Stimulated activated CD8-positive, alpha-beta memory T cell treated with anti-CD3 and anti-CD28 coated beads, Interleukin-4, amount 100 ng/mL, for 1 hour (primary cell): Measurements from ENCODE around the gene IL17D.

Source experiments
- DNase-seq, 2 donors: peaks; one replicate each; pipeline ENCODE4 v3.0.0-alpha.2; 2020; ENCODE audit warnings: low read depth in 2 of 2, low spot score in 1 of 2

The IL17D gene

DNA sequence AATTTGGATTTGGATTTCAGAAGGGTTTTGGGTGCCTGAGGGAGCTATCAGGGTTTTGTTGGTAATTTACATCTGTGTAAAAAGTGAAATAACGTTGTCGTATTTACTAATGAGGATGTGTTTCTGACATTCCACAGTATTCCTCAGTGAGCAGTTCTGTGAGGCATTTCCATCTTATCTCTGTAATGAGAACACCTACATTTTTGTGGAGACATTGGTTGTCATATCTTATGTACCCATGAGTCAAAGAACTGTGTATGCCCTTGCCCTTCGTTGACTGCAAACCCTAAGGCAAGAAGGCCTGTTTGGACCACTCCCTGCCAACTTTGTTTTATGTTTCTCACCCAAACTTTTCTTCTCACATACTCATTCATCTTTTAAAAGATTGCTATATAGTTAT, 14.2 kb upstream of the IL17D start:
- DNase-seq = no peak

- DNase-seq = no peak
Measured at GRCh38 chr13:20691616-20692015, 11.9 kb upstream of the IL17D start.

DNA sequence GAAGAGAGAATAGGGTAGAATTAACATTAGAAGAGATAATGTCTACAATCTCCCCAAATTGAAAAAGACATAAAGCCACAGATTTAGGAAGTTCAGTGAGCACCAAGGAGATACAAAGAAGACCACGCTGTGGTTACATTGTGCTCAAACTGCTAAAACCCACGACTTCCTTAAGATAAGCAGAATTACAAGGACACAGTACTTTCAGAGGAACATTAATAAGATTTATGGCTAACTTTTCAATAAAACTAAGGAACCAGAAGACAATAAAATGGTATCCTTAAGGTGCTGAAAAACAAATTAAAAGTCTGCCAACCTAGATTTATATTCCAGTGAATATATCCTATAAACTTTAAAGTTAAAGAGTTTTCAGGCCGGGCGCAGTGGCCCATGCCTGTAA, 7.4 kb upstream of the IL17D start:
- DNase-seq = no peak

GRCh38 chr13:20699715-20700114, 3.8 kb upstream of the IL17D start:
- DNase-seq = no peak

DNA sequence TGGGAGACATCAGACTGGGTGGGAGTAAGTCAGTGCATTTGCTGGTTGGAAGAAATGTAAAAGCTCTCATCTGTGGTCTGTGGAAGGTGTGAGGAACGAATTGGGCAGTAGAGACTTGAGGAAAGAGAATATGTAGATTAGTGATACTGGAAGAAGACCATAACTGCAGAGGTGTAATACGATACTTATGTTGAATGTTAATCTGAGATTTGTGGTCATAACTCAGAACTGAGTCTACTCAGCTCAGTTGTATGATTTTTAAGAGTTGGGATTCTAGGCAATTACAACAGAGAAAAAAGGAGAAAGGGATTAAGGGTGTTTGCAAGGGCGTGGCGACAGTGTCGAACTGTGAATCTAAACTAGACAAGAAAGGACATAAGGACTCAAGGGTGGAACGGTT, 3.2 kb upstream of the IL17D start:
- no peak for DNase-seq

- DNase-seq = no peak
Measured at GRCh38 chr13:20701461-20701860, 2.0 kb upstream of the IL17D start.

DNA sequence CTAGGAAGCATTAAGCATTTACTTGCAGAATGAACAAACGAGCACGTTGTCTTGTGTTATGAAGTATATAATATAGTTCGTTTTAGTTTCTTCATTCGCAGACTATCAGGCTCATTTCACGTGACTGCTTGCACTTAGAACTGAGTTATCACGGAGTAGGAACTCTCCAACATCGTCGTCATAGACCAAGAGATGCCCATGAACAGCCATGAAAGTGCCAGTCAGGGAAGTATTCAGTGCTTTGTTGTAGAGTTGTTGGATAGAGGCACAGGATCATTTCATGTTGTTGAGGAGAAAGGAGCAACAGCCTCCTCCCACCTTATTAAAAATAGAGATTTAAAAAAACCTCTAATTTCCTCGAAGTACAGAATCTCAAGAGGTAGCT, 977 bp upstream of the IL17D start:
- no peak for DNase-seq

DNA sequence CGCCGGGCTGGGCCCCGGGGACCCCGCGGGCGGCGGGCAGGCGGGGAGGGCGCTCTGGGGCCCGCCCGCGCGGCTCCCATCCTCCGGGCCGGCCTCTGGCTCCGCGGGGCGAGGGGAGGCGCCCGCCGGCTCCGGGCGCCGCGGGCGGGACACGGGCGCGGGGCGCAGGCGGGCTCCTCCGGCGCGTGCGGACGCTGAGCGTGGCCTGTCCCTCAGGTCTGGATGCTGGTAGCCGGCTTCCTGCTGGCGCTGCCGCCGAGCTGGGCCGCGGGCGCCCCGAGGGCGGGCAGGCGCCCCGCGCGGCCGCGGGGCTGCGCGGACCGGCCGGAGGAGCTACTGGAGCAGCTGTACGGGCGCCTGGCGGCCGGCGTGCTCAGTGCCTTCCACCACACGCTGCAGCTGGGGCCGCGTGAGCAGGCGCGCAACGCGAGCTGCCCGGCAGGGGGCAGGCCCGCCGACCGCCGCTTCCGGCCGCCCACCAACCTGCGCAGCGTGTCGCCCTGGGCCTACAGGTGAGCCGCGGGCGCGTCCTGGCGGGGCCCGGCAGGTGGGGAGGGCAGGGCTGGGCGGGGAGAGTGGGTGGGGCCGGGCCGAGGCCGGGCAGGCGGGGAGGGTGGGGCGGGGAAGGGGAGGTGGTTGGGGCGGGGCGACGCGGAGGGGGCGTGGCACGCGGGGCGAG, 420 bp downstream of the IL17D start:
- DNase-seq = peak in 1 of 2 donors; percentile 43

DNA sequence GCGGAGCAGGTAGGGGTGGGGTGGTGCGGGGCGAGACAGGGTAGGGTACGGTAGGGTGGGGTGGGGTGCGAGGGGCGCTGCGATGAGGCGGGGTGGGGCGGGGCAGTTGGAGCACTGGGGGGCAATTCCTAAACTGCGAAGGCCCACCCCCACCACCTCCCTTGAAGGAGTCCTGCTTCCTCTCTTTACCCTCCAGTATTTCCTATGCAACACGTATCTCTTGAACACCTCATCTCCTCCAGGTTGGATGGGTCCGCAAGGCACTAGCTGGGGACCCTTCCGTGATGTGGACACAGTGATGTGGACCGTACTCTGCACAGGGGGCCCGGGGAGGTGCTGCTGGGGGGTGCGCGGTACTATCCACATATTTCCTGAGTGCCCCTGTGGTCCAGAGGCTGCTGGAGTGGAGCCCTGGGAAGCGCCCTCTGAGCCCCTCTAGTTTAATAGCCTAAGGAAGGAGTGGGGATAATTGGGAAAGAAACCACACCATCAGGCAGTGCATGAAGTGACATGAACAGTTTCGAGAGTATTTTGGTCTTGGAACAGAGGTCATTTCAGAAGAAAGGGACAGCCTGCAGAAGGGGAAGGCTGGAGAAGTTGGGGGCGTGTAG, 1.1 kb downstream of the IL17D start:
- no peak for DNase-seq

DNA sequence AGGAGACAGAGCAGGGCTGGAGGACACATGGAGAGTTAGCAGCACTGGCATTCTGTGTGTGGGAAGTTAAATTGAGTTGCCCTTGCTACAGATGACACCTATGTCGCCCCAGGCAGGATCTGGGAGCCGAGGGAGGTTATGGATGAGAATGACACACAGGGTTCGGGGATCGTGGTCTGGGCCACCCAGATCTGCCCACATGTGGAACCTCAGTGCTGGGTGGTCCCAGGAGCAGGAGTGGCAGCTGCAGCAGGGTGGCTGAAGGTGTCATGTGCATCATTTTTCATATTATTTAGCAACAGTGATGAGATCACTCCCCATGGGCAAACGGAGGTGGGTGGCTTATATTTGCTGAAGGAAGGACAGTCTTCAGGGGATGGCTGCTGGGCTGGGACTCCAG, 3.2 kb downstream of the IL17D start:
- no peak for DNase-seq

- DNase-seq = no peak
Measured at GRCh38 chr13:20708216-20708615, 4.7 kb downstream of the IL17D start.

GRCh38 chr13:20709369-20709768, 5.9 kb downstream of the IL17D start:
- no peak for DNase-seq

GRCh38 chr13:20709782-20710181, 6.3 kb downstream of the IL17D start:
- no peak for DNase-seq

DNA sequence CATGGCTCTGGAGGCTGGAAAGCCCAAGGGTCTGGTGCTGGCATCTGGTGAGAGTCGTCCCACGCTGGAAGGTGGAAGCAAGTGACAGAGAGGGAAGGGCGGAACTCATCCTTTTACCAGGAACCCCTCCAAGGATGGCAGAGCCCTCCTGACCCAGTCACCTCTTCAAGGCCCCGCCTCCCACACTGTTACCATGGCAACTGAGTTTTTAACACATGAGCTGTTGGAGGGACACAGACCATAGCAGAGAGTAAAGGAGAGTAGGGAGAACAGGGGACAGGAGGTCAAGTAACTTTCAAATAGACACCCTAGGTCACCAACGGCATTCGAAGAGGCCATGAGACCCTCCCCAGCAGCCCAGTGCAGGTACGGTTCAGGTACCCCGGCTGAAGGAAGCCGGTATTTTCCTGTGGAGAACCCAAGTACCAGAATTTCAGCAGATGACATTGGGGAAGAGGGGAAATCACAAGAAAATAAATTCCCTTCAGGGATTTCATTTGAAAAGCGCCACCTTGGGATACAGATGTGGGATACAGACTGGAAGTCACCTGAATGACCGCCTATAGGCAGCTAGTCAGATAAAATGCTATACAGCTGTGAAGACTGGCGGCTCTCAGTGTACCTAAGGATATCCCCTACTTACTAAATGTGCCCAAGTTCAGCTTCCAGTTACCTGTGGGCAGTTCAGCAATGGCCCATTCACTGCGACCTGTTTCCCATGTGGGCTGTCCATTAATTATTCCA, 8.0 kb downstream of the IL17D start:
- no peak for DNase-seq

DNA sequence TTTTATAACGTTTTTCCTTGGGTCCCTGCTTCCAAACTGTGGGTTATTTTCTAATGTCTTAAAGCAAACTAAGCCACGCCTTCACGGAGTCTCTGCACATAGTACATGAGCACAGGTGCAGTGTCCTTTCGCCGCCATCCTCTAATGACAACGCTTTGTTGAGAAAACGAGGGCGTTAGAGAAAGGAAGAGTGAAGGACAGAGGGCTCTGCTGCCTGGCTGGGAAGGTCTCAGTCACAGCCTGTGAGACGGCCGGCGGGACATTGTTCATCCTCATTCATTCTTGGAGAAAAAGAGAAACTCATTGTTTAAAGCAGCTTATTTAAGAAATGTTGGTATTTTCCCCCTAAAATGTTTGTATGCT, 9.5 kb downstream of the IL17D start:
- DNase-seq = no peak

- DNase-seq = no peak
Measured at GRCh38 chr13:20713751-20714150, 10.3 kb downstream of the IL17D start.

DNA sequence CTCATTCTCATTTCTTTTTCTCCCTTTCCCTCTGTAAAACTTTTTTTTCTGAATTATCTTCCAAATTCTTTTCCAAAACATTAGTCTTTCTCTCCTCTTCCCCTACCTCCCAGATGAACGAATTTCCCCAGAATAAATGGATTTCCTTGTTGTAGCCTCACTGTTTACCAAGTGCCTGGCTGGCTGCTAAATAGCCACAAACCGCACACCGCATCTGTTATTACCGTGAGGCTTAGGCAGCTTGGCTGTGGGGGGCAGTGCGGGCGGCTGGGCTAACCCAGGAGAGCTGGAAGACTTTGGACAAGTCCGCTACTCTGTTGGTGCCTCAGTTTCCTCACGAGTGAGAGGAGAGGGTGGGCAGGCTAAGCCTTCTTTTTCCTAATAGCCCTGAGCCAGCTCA, 10.7 kb downstream of the IL17D start:
- no peak for DNase-seq

DNA sequence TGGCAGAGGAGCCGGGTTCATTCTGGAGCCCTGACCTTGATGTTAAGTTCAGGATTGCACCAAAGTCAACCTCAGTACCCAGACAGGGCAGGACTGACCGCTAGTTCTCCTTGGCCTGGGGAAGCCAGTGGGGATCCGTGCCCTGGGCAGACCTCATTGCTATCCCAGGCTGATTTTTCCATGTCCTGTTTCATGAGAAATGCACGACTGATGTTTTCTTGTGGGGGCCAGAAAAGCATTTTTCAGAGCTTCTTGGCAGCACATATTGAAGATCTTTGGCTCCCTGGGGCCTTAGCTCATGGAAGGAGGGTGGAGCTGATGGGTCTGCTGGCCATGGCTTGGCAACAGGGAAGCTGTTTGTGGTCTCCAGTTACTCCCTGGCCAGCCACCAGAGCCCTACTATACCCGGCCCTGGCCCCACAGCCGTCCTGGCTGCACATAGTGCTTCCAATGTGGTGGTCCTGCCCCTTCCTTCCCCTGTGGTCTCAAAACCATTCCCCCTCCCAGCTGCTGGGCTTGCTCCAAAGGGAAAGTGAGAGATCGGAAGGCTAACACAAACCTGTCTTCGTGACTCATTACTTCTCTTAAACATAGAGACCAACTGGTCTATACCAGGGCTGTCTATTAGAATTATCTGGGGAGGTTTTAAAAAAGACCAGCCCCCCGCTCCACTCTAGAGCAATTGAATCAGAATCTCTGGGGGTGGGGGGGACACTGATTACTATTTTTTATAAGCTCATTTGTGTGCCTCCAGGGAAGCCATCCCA, 11.2 kb downstream of the IL17D start:
- DNase-seq = no peak

DNA sequence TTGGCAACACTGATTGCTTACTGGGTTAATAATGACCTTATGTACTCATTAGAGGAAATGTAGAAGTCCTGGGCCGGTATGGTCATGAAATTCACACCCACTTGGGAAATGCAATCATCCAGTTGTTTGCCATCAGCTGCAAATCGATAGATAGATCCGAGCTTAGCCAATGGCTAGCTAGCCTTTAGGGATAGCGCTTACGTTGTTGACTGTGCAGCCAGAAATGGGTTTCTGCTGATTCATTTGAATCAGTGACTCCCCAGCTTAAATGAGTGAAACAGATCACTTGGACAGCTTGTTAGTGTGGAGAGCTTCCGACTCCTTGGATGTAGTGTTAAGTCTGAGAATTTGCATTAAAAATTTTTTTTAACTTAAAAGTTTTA, 11.8 kb downstream of the IL17D start:
- no peak for DNase-seq

- DNase-seq = no peak
Measured at GRCh38 chr13:20716951-20717350, 13.5 kb downstream of the IL17D start.

DNA sequence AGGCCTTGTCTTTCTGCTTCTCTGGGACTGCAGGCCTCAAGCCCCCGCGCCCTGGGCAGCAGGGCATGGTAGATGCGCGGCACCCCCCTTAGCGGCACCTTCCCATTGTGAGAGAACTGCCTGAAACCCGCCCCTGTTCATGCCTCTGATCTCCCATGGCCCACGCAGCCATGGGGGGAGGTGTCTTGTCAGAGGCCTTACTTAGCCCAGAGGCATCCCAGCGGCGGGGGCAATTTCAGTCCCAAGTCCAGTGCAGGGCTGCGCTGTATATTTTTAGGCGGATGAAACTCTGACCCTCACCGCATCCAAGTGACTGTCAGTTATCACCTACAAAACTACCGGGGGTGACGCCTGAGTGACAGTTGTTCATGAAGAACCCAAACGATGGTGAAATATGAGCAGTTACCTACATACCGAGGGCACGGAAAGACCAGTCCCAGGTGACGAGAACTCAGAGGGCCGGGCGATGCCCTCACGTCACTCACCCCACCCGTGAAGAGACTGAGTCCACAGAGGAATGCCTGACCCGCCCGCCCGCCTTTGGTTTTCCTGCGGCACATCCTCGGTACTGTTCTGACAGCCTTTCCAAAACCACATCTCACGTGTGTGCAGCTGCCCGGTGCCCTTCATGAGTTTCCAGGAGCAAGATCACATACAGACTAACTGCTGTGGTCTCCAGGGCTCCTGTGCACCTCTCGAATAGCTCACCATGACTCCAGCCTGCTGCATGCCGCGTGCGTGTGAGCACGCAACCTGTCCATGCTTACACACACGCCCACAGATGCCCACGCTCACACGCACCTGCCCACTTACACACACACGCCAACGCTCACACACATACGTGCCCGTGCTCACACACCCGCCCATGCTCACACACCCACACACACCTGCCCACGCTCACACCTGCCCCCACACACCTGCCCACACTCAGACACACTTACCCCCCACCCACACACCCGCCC, 14.4 kb downstream of the IL17D start:
- no peak for DNase-seq
